Measurements from ENCODE around the gene VPS9D1.

Gene VPS9D1

DNA sequence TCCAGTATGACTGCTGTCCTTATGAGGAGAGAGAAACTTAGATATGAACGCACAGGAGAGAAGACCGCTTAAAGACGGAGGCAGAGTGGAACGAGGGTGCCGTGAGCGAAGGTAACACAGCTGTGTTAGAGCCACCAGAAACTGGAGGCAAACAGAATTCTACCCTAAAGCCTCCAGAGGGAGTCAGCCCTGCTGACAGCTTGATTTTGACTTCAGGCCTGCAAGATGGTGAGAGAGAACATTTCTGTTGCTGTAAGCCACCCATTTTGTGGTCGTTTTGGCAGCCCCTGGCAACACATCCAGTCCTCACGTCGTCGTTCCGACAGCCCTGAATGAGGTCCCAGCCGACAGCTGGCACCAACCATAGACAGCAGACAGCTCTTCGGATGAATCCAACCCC lies 16.4 kb downstream of the VPS9D1 start:
- Histone ChIP-seq H3K79me2 (ENCODE audit: insufficient read depth, low read length) (no peaks in the 10 kb centered on the region), H3K4me1 (ENCODE audit: insufficient read depth, low read length, severe bottlenecking) (peaks cover 30% of the 10 kb centered on the region), H3K27me3 (ENCODE audit: insufficient read depth, low read length) (0 out of 2 replicates have a peak, but pooled peaks cover 1% of the 10 kb centered on the region), H3F3A (ENCODE audit: insufficient read depth, low read length) (no peaks in the 10 kb centered on the region), H3K4me3 (ENCODE audit: low read depth, low read length, poor library complexity, severe bottlenecking) (no peak overlapping the region), H3K36me3 (ENCODE audit: insufficient read depth, low read length) (peaks cover under 1% of the 10 kb centered on the region; the same call in 1 of the 2 replicates), H3K4me2 (ENCODE audit: low read length) (no peak overlapping the region), H3K9me3 (ENCODE audit: low read length) (no peaks in the 10 kb centered on the region), H4K20me1 (ENCODE audit: insufficient read depth, low read length) (no peaks in the 10 kb centered on the region), H2AFZ (ENCODE audit: low read length) (no peak overlapping the region), H3K27ac (ENCODE audit: low read depth, low read length, poor library complexity, severe bottlenecking) (no peak overlapping the region), H3K9ac (ENCODE audit: low read length) (no peak overlapping the region), H3K9me2 (ENCODE audit: low read depth, low read length) (no peaks in the 10 kb centered on the region)
- TF ChIP-seq CTCF (IDR thresholded peaks at IDR 0.05; ENCODE audit: low read length) (peak; percentile 9; the same call in 1 of the 2 replicates), EZH2 (IDR thresholded peaks at IDR 0.05; ENCODE audit: borderline replicate concordance, low read length) (no peak)

- Histone ChIP-seq H4K20me1 (ENCODE audit: insufficient read depth, low read length) (no peaks in the 10 kb centered on the region), H3K9ac (ENCODE audit: low read length) (peak within 1 kb of the TSS; percentile 70), H3K27ac (ENCODE audit: low read depth, low read length, poor library complexity, severe bottlenecking) (peak within 1 kb of the TSS; percentile 16), H3K4me2 (ENCODE audit: low read length) (peak within 1 kb of the TSS; percentile 59), H3K9me2 (ENCODE audit: low read depth, low read length) (no peaks in the 10 kb centered on the region), H3K4me1 (ENCODE audit: insufficient read depth, low read length, severe bottlenecking) (peaks cover 30% of the 10 kb centered on the region), H3F3A (ENCODE audit: insufficient read depth, low read length) (no peaks in the 10 kb centered on the region), H2AFZ (ENCODE audit: low read length) (no peak within 1 kb of the TSS), H3K4me3 (ENCODE audit: low read depth, low read length, poor library complexity, severe bottlenecking) (peak within 1 kb of the TSS; percentile 67), H3K79me2 (ENCODE audit: insufficient read depth, low read length) (no peaks in the 10 kb centered on the region), H3K27me3 (ENCODE audit: insufficient read depth, low read length) (no peaks in the 10 kb centered on the region), H3K9me3 (ENCODE audit: low read length) (no peaks in the 10 kb centered on the region), H3K36me3 (ENCODE audit: insufficient read depth, low read length) (peaks cover 6% of the 10 kb centered on the region; the same call in 1 of the 2 replicates)
- TF ChIP-seq EZH2 (IDR thresholded peaks at IDR 0.05; ENCODE audit: borderline replicate concordance, low read length) (no peak), CTCF (IDR thresholded peaks at IDR 0.05; ENCODE audit: low read length) (no peak)
Observed at GRCh38 chr16:89701425-89702406, 19.0 kb downstream of the VPS9D1 start, which contains the start of gene SPATA2L. TSS of gene SPATA2L (minus strand) at chr16:89701705. CDS start at chr16:89701232, 473 bp downstream.

DNA sequence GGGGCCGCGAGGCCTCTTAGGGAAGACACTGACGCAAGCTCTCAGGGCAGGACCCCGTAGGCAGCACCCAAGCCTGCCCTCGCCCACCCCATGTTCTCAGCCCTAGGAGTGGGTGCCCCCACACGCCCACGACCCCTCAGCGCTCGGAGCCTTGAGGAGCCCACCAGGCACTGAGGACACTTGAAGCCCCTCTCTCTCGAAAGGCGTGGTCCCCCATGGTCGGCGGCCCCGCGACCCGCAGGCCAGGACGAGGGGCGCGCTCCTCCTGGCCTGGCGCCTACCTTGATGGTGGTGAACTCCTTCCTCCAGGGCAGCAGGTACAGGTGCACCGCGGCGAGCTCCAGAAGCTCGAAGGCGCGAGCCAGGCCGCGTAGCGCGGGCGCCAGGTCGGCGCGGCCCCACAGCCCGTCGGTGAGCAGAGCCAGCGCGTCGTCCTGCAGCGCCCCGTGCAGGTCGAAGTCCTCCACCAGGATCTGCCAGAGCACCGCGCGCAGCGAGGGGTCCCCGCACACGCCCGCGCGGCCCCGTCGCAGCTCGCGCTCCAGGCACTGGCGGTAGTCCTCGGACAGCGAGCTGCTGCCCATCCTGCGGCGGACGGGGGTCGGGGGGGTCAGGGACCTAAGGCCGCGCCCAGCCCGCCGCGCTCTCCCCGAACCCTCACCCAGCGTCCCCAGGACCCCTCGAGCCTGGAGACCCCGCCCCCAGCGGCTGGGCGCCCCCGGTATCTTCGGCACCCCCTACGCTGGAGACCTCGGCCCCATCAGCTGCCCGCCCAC lies 19.9 kb downstream of the VPS9D1 start:
- H3K4me1 ChIP-seq (ENCODE audit: insufficient read depth, low read length, severe bottlenecking), result peaks cover 24% of the 10 kb centered on the region
- H3K4me2 ChIP-seq (ENCODE audit: low read length), result peak overlapping the region; percentile 59
- peak overlapping the region; percentile 67 for H3K4me3 ChIP-seq (ENCODE audit: low read depth, low read length, poor library complexity, severe bottlenecking)
- TF ChIP-seq CTCF (IDR thresholded peaks at IDR 0.05; ENCODE audit: low read length), result peak; percentile 28; the same call in 1 of the 2 replicates
- no peak for TF ChIP-seq EZH2 (IDR thresholded peaks at IDR 0.05; ENCODE audit: borderline replicate concordance, low read length)
- peaks cover 10% of the 10 kb centered on the region; the same call in 1 of the 2 replicates for H3K36me3 ChIP-seq (ENCODE audit: insufficient read depth, low read length)
- no peaks in the 10 kb centered on the region for H3K9me3 ChIP-seq (ENCODE audit: low read length)
- no peaks in the 10 kb centered on the region for H3K27me3 ChIP-seq (ENCODE audit: insufficient read depth, low read length)
- peak overlapping the region; percentile 16 for H3K27ac ChIP-seq (ENCODE audit: low read depth, low read length, poor library complexity, severe bottlenecking)
- peak overlapping the region; percentile 70 for H3K9ac ChIP-seq (ENCODE audit: low read length)
- no peaks in the 10 kb centered on the region for H3F3A ChIP-seq (ENCODE audit: insufficient read depth, low read length)
- H3K79me2 ChIP-seq (ENCODE audit: insufficient read depth, low read length), result no peaks in the 10 kb centered on the region
- H4K20me1 ChIP-seq (ENCODE audit: insufficient read depth, low read length), result no peaks in the 10 kb centered on the region
- H2AFZ ChIP-seq (ENCODE audit: low read length), result no peak overlapping the region
- no peaks in the 10 kb centered on the region for H3K9me2 ChIP-seq (ENCODE audit: low read depth, low read length)

Measured in OCI-LY1 (cell line).